GM10248 (cell line): ENCODE results near the gene DIP2C.
"Not testable (repeated sequence)": the region's sequence is repeated elsewhere in the genome, so short reads cannot be mapped to it uniquely, and the experiment has no call there.

ENCODE experiments used
- CTCF ChIA-PET: fragments of 300-600 bp; sonication (Branson Sonifier 250); formaldehyde crosslinking; extraction: SDS; loops from one replicate; lab custom pipeline; 2021; ENCODE audit warnings: antibody characterized with exemption; lab: Yijun Ruan, JAX
- POLR2A ChIA-PET: fragments of 350-650 bp; sonication (Branson Sonifier 250); formaldehyde crosslinking; extraction: SDS; loops from one replicate; lab custom pipeline; 2020; ENCODE audit warnings: antibody characterized with exemption; lab: Yijun Ruan, JAX
- DNase-seq: peaks from one replicate; pipeline ENCODE4 v3.0.0; 2012; ENCODE audit errors: extremely low spot score
- TF ChIP-seq, protein P1 (sequence below): IDR thresholded peaks from 2 replicates; pipeline ENCODE4 v1.5.1; 2012; ENCODE audit warnings: mild to moderate bottlenecking, low read depth; ENCODE audit errors: extremely low read depth, missing control alignments, control extremely low read depth

The DIP2C gene

DNA sequence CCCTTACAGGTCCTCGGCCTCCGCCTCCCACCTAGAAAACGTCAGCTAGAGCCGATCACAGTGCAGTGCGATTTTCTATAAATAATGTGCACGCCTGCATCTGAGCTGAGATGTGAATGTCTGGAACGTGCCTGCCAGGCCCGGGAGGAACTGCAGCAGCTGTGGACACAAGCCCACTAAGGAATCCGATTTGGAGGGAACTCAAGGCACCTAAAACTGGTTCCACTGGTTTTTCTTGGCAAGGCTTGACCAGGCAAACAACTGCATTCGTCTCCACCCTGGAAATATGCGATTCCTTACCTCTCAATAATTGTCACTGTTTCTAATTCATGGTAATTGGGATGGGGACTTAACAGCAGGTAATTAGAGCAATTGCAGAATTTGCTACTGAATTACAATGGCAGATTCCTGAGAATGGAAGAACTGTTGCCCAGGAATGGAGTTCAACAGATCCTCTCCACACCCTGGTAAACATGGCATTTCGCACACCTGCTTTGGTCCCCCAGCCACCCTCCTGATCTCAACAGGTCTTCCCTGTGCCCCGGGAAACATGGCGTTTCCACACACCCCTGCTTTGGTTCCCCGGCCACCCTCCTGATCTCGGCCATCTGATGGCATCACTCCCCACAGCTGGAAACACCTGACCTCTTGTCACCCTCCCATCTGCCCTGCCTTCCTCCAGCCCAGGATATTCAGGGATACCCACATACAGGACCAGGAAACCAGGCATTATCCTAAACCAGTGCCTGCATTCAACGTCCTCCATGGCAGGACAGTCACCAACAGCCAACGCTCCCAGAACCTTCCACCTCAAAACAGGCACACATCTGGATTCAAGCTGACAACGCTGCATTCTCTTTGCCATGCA is 76.0 kb downstream of the DIP2C start:
- TF ChIP-seq, protein P1, sequence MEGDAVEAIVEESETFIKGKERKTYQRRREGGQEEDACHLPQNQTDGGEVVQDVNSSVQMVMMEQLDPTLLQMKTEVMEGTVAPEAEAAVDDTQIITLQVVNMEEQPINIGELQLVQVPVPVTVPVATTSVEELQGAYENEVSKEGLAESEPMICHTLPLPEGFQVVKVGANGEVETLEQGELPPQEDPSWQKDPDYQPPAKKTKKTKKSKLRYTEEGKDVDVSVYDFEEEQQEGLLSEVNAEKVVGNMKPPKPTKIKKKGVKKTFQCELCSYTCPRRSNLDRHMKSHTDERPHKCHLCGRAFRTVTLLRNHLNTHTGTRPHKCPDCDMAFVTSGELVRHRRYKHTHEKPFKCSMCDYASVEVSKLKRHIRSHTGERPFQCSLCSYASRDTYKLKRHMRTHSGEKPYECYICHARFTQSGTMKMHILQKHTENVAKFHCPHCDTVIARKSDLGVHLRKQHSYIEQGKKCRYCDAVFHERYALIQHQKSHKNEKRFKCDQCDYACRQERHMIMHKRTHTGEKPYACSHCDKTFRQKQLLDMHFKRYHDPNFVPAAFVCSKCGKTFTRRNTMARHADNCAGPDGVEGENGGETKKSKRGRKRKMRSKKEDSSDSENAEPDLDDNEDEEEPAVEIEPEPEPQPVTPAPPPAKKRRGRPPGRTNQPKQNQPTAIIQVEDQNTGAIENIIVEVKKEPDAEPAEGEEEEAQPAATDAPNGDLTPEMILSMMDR, result no peak
- no peak for DNase-seq
- ChIA-PET POLR2A (no interaction called here), CTCF (no interaction called here)

- no peak for DNase-seq
- ChIA-PET CTCF (no interaction called here), POLR2A (no interaction called here)
- TF ChIP-seq, protein P1, result no peak
Measured at GRCh38 chr10:612696-613095, 76.8 kb downstream of the DIP2C start.

- DNase-seq, CTCF ChIA-PET, POLR2A ChIA-PET: not testable (repeated sequence)
Measured at GRCh38 chr10:610642-611305, 78.7 kb downstream of the DIP2C start.

DNA sequence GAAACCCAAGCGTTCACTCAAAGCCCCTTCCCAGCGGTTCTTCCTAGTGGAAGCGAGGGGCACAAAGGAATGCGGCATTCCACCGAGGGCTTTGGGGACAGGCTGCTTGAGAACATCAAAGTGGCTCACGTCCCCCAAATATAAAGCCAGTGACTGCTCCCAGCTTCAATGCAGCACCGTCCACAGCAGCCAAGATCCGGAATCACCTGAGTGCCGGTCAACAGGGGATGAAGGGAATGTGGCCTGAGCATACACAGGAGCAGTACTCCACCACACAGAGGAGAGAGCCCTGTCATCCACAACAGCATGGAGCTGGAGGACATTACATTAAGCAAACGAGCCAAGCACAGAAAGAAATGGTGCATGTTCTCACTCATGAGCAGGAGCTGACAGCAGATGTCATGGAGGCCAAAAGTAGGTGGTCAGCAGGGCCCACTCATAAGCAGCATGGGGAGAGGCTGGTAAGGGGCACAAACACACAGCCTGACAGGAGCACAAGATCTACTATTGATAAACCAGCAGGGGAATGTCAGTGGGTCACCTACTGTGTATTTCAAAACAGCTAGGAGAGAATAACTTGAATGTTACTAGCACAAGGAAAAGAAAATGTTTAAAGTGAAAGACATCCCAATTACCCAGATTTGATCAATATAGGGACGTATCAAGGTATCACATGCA is 79.5 kb downstream of the DIP2C start:
- CTCF ChIA-PET, result no interaction called here
- POLR2A ChIA-PET, result no interaction called here
- TF ChIP-seq, protein P1, result no peak
- no peak for DNase-seq

- CTCF ChIA-PET, result no interaction called here
- POLR2A ChIA-PET, result no interaction called here
- no peak for DNase-seq
- TF ChIP-seq, protein P1, result no peak
Measured at GRCh38 chr10:609262-609658, 80.2 kb downstream of the DIP2C start.

- TF ChIP-seq, protein P1, result no peak
- ChIA-PET CTCF (no interaction called here), POLR2A (no interaction called here)
- no peak for DNase-seq
Measured at GRCh38 chr10:608331-609261, 80.9 kb downstream of the DIP2C start.
